H1 (cell line): ENCODE results near the gene EXOC3L1. TPM values are rescaled to one million over a fixed set of nuclear protein-coding genes. Genes with fewer than 3 reads are reported as not detected.

Source experiments
- BCL11A ChIP-seq, 2 experiments: IDR thresholded peaks; one replicate each; pipeline ENCODE4 v1.6.1; 2011; ENCODE audit warnings: low read depth in 2 of 2, low read length in 2 of 2, mild to moderate bottlenecking in 2 of 2
- CREB1 ChIP-seq: IDR thresholded peaks from 2 replicates; pipeline ENCODE4 v1.6.1; 2012; ENCODE audit warnings: inconsistent platforms
- CTBP2 ChIP-seq: IDR thresholded peaks from 2 replicates; pipeline ENCODE4 v1.7.0; 2011; ENCODE audit warnings: borderline replicate concordance, mild to moderate bottlenecking, moderate library complexity, mixed read lengths, low read length; ENCODE audit not compliant: insufficient read depth, insufficient read length
- E2F6 ChIP-seq: IDR thresholded peaks from 2 replicates; pipeline ENCODE4 v1.6.1; 2012; ENCODE audit warnings: inconsistent platforms
- EZH2 ChIP-seq: fragments of 200-600 bp; sonication (generic); IDR thresholded peaks from 2 replicates; pipeline ENCODE4 v1.7.1; 2012; ENCODE audit warnings: low read depth, mild to moderate bottlenecking, moderate library complexity, low read length, inconsistent platforms; ENCODE audit not compliant: severe bottlenecking
- FOSL1 ChIP-seq: IDR thresholded peaks from 2 replicates; pipeline ENCODE4 v1.6.1; 2011; ENCODE audit warnings: mild to moderate bottlenecking, low read depth, low read length, moderate library complexity; ENCODE audit not compliant: insufficient read depth
- JUND ChIP-seq: IDR thresholded peaks from 2 replicates; pipeline ENCODE4 v1.6.1; 2011; ENCODE audit warnings: mild to moderate bottlenecking, improper control_type of control experiment, low read length
- KDM5A ChIP-seq: fragments of 200-600 bp; IDR thresholded peaks from 2 replicates; pipeline ENCODE4 v1.7.1; 2012; ENCODE audit warnings: mild to moderate bottlenecking, low read length, inconsistent platforms, mixed read lengths
- MAFK ChIP-seq: IDR thresholded peaks from 2 replicates; pipeline ENCODE4 v1.6.1; 2012; ENCODE audit warnings: low read depth, mild to moderate bottlenecking, improper control_type of control experiment, low read length
- NRF1 ChIP-seq: IDR thresholded peaks from 2 replicates; pipeline ENCODE4 v1.6.1; 2011; ENCODE audit warnings: mild to moderate bottlenecking, low read depth, low read length, improper control_type of control experiment
- PHF8 ChIP-seq: fragments of 200-600 bp; sonication (generic); conservative IDR thresholded peaks from 2 replicates; pipeline ENCODE4 v1.7.1; 2012; ENCODE audit warnings: low read depth, mild to moderate bottlenecking, inconsistent platforms, low read length, moderate library complexity
- POLR2A ChIP-seq, 2 experiments: IDR thresholded peaks; 1 replicate in 1 of 2; 2 replicates in 1 of 2; pipeline ENCODE4 v1.6.1; 2011; ENCODE audit warnings: low read depth in 2 of 2, low read length in 2 of 2, mild to moderate bottlenecking in 2 of 2; ENCODE audit errors: control extremely low read depth in 1 of 2
- POLR2AphosphoS5 ChIP-seq: IDR thresholded peaks from 2 replicates; pipeline ENCODE4 v1.6.1; 2011; ENCODE audit warnings: low read depth, low read length
- RBBP5 ChIP-seq: IDR thresholded peaks from 2 replicates; pipeline ENCODE4 v1.7.1; 2012; ENCODE audit warnings: low read depth, mild to moderate bottlenecking, inconsistent platforms, low read length, moderate library complexity, borderline replicate concordance
- SIN3A ChIP-seq, 2 experiments: IDR thresholded peaks in 1 of 2; conservative IDR thresholded peaks in 1 of 2; 2 replicates each; pipeline ENCODE4 v1.6.1; 2011 to 2012; ENCODE audit warnings: low read length in 2 of 2, improper control_type of control experiment in 1 of 2, low read depth in 1 of 2, mild to moderate bottlenecking in 1 of 2
- SIX5 ChIP-seq: IDR thresholded peaks from 2 replicates; pipeline ENCODE4 v1.6.1; 2011; ENCODE audit warnings: mild to moderate bottlenecking, low read depth, low read length
- SRF ChIP-seq: IDR thresholded peaks from 2 replicates; pipeline ENCODE4 v1.6.1; 2011; ENCODE audit warnings: mild to moderate bottlenecking, low read depth, low read length, moderate library complexity
- TAF1 ChIP-seq: IDR thresholded peaks from 2 replicates; pipeline ENCODE4 v1.6.1; 2011; ENCODE audit warnings: mild to moderate bottlenecking, low read depth, low read length
- TAF7 ChIP-seq: optimal IDR thresholded peaks from 2 replicates; pipeline ENCODE3; 2011; ENCODE audit warnings: low read depth, mild to moderate bottlenecking, inconsistent platforms, low read length, moderate library complexity, borderline replicate concordance
- TBP ChIP-seq: IDR thresholded peaks from 2 replicates; pipeline ENCODE4 v1.6.1; 2011; ENCODE audit warnings: low read depth, low read length, improper control_type of control experiment
- TEAD4 ChIP-seq: IDR thresholded peaks from 2 replicates; pipeline ENCODE4 v1.6.1; 2012; ENCODE audit warnings: low read depth, low read length, inconsistent platforms, mixed read lengths
- USF2 ChIP-seq: IDR thresholded peaks from 2 replicates; pipeline ENCODE4 v1.6.1; 2011; ENCODE audit warnings: low read length, improper control_type of control experiment
- YY1 ChIP-seq: IDR thresholded peaks from 2 replicates; pipeline ENCODE4 v1.6.1; 2011; ENCODE audit warnings: low read depth, mild to moderate bottlenecking, low read length
- polyA plus RNA-seq, 7 experiments: library from polyadenylated mRNA; depleted of rRNA in 3 of 7; stranded (reverse) in 5 of 7; unstranded in 2 of 7; fragments of >200 nt in 5 of 7; fragments of 200-250 nt in 2 of 7; gene quantifications; 1 replicate in 5 of 7; 2 replicates in 1 of 7; 4 replicates in 1 of 7; pipeline versions ENCODE4 v1.2.1 to v1.2.3, GENCODE V29; 2011 to 2013; ENCODE audit warnings: missing spikeins in 2 of 7, mixed read lengths in 2 of 7
- total RNA-seq: library from RNA; stranded (reverse); fragmentation: NEBNext Ultra II Directional; extraction: Animal tissue kit (Norgen Biotek cat#: 25700); gene quantifications from 2 replicates; pipeline ENCODE4 v1.2.1, GENCODE V29; 2021

Gene EXOC3L1
- total and polyA plus RNA-seq, 2 of the 8 experiments (the other 6 are each of a cell fraction or from before 2014, with no cell fraction given) = 1.3 TPM

- TF ChIP-seq SIN3A (conservative IDR thresholded peaks at IDR 0.05 in 1 of 2, IDR thresholded peaks at IDR 0.05 in 1 of 2; ENCODE audit: low read depth in 1 of 2, low read length in 2 of 2) = peak in 1 of 2 experiments; percentile 16; a peak in 1 of 4 replicates
- no peak for TF ChIP-seq EZH2
- TF ChIP-seq TEAD4 = no peak
- TF ChIP-seq MAFK = no peak
- TF ChIP-seq PHF8 = peak; percentile 86
- no peak for TF ChIP-seq FOSL1
- 0 out of 2 replicates have a peak, but pooled peaks have one; percentile 55 for TF ChIP-seq RBBP5
- 0 out of 2 replicates have a peak, but pooled peaks have one; percentile 30 for TF ChIP-seq JUND
- TF ChIP-seq TAF1 = peak; percentile 62
- TF ChIP-seq POLR2AphosphoS5 = no peak; the same call in 1 of the 2 replicates
- peak; percentile 95 for TF ChIP-seq CREB1
- no peak for TF ChIP-seq BCL11A (IDR thresholded peaks at IDR 0.05; ENCODE audit: low read depth in 2 of 2, low read length in 2 of 2)
- no peak for TF ChIP-seq KDM5A
- TF ChIP-seq NRF1 = no peak
- no peak for TF ChIP-seq TAF7
- peak in 1 of 2 experiments; percentile 79; a peak in 2 of 3 replicates for TF ChIP-seq POLR2A (IDR thresholded peaks at IDR 0.05; ENCODE audit: control extremely low read depth in 1 of 2, low read depth in 2 of 2, low read length in 2 of 2)
- TF ChIP-seq CTBP2 = no peak
- no peak for TF ChIP-seq SRF
- TF ChIP-seq SIX5 = no peak
- TF ChIP-seq TBP = no peak; the same call in 1 of the 2 replicates
- no peak for TF ChIP-seq YY1
- 0 out of 2 replicates have a peak, but pooled peaks have one; percentile 22 for TF ChIP-seq E2F6
- no peak for TF ChIP-seq USF2
- TF ChIP-seq, all 59 proteins: peak for 18
Observed at GRCh38 chr16:67183627-67184452, 6.1 kb downstream of the EXOC3L1 start, which contains the start of gene MATCAP1 (continued).
